Measurements from ENCODE around the gene INSR. TPM values are rescaled to one million over a fixed set of nuclear protein-coding genes. Genes with fewer than 3 reads are reported as not detected.
"Not testable (repeated sequence)": the region's sequence is repeated elsewhere in the genome, so short reads cannot be mapped to it uniquely, and the experiment has no call there.

The INSR gene
- total and polyA plus RNA-seq, 10 of the 15 experiments (the other 5 are each of a cell fraction or from before 2014, with no cell fraction given) = 4.2 to 34.9 (median 13.6) TPM

DNA sequence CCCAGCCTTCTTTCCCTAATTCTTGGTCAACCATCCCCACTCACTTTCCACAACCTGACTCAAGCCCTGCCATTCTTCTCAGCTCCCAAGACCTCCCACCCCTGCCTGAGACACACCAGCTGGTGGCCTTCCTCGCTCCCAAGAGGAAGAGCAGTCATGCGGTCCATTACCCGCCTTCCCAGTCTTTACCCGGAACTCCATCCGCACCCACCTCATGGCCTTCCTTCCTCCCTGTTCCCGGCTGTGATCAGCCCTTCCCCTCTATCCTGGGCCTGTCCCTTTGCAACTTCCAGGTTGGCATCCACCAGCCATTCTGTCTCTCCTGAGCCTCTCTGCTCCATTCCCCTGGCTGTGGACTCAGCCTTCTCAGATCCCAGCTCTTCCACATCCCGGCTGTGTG, 18.6 kb upstream of the INSR start (continued):
- TF ChIP-seq, protein P1, sequence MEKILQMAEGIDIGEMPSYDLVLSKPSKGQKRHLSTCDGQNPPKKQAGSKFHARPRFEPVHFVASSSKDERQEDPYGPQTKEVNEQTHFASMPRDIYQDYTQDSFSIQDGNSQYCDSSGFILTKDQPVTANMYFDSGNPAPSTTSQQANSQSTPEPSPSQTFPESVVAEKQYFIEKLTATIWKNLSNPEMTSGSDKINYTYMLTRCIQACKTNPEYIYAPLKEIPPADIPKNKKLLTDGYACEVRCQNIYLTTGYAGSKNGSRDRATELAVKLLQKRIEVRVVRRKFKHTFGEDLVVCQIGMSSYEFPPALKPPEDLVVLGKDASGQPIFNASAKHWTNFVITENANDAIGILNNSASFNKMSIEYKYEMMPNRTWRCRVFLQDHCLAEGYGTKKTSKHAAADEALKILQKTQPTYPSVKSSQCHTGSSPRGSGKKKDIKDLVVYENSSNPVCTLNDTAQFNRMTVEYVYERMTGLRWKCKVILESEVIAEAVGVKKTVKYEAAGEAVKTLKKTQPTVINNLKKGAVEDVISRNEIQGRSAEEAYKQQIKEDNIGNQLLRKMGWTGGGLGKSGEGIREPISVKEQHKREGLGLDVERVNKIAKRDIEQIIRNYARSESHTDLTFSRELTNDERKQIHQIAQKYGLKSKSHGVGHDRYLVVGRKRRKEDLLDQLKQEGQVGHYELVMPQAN (conservative IDR thresholded peaks at IDR 0.05) = no peak
- no peak for TF ChIP-seq ZZZ3 (IDR thresholded peaks at IDR 0.05; ENCODE audit: control insufficient read depth, insufficient read length, low read depth)

DNA sequence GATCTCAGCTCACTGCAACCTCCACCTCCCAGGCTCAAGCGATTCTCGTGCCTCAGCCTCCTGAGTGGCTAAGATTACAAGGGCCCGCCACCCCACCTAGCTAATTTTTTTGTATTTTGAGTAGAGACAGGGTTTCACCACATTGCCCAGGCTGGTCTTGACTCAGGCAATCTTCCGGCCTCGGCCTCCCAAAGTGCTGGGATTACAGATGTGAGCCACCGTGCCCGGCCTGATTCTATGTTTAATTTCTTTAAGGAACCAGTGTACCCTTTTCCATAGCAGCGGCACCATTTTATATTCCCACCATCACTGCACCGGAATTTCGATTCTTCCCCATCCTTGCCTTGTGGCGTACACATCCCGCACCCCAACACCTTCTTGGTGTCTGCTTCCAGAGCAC, 17.7 kb upstream of the INSR start:
- intact Hi-C loops (cut with micrococcal nuclease; ENCODE audit: unreplicated experiment) (no loop called here), in situ Hi-C loops (cut with MboI) (no loop called here)
- RAD21 ChIA-PET (ENCODE audit: unreplicated experiment) = no interaction called here
- Histone ChIP-seq H4K20me1 (ENCODE audit: control insufficient read depth, insufficient read depth) (no peaks in the 10 kb centered on the region), H3K27ac (ENCODE audit: control insufficient read depth, insufficient read depth) (no peak overlapping the region), H3K4me1 (ENCODE audit: control insufficient read depth, insufficient read depth, low read length) (no peaks in the 10 kb centered on the region; the same call in 1 of the 2 replicates), H3K4me3 (no peak overlapping the region), H3K79me2 (ENCODE audit: control insufficient read depth, insufficient read depth, low read length) (no peaks in the 10 kb centered on the region), H3K9me3 (replicated peaks; ENCODE audit: control insufficient read depth, insufficient read depth, low read length) (no peaks in the 10 kb centered on the region), H3K4me2 (ENCODE audit: control insufficient read depth, insufficient read depth) (no peak overlapping the region), H3K36me3 (ENCODE audit: control insufficient read depth in 2 of 2, insufficient read depth in 2 of 2, low read length in 1 of 2) (no peaks in the 10 kb centered on the region), H2AFZ (ENCODE audit: control insufficient read depth, low read depth, low read length) (no peak overlapping the region), H3K9ac (ENCODE audit: control insufficient read depth, insufficient read depth, low read length) (no peak overlapping the region), H3K27me3 (replicated peaks in 1 of 2; ENCODE audit: control insufficient read depth in 2 of 2, insufficient read depth in 2 of 2, low read length in 1 of 2) (no peaks in the 10 kb centered on the region)
- no TSS peak for BruUV-seq (replicated peaks)
- SMC1A ChIA-PET (ENCODE audit: uncharacterized antibody, unreplicated experiment) = no interaction called here
- ATAC-seq (no peak), DNase-seq (ENCODE audit: low read depth, low spot score) (no peak), FAIRE-seq (no peak)
- TF ChIP-seq SREBF1 (IDR thresholded peaks at IDR 0.05; ENCODE audit: low read length) = no peak
- no peak for TF ChIP-seq BMI1 (IDR thresholded peaks at IDR 0.05; ENCODE audit: borderline replicate concordance)
- no peak for TF ChIP-seq CREM (IDR thresholded peaks at IDR 0.05; ENCODE audit: low read depth)
- no peak for TF ChIP-seq SIN3A (IDR thresholded peaks at IDR 0.05; ENCODE audit: low read depth, low read length)
- TF ChIP-seq NFXL1 (IDR thresholded peaks at IDR 0.05; ENCODE audit: borderline replicate concordance) = no peak
- no peak for TF ChIP-seq CHD4 (IDR thresholded peaks at IDR 0.05)
- no peak for TF ChIP-seq ZNF24 (IDR thresholded peaks at IDR 0.05)
- TF ChIP-seq STAT1 (conservative IDR thresholded peaks at IDR 0.05) = no peak
- TF ChIP-seq, protein P2, sequence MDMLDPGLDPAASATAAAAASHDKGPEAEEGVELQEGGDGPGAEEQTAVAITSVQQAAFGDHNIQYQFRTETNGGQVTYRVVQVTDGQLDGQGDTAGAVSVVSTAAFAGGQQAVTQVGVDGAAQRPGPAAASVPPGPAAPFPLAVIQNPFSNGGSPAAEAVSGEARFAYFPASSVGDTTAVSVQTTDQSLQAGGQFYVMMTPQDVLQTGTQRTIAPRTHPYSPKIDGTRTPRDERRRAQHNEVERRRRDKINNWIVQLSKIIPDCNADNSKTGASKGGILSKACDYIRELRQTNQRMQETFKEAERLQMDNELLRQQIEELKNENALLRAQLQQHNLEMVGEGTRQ (IDR thresholded peaks at IDR 0.05; ENCODE audit: borderline replicate concordance, low read depth, low read length) = no peak
- TF ChIP-seq TAF1 (IDR thresholded peaks at IDR 0.05; ENCODE audit: borderline replicate concordance, low read depth, low read length) = no peak
- TF ChIP-seq JUNB (IDR thresholded peaks at IDR 0.05) = no peak
- no peak for TF ChIP-seq NFYB (IDR thresholded peaks at IDR 0.05; ENCODE audit: insufficient read depth, low read depth, low read length)
- no peak for TF ChIP-seq NFYA (IDR thresholded peaks at IDR 0.05; ENCODE audit: borderline replicate concordance, low read depth, low read length)
- no peak for TF ChIP-seq NR2C2 (IDR thresholded peaks at IDR 0.05; ENCODE audit: borderline replicate concordance, control insufficient read depth, insufficient read length, low read depth)
- 91% methylated on average over 12 of the region's 12 CpGs for WGBS (ENCODE audit: insufficient coverage, insufficient replicate concordance, low lambda C conversion rate, missing lambda C conversion rate)
- CTCF ChIA-PET = interaction anchor here (0.9 to 1.5 kb wide), 2 partner anchors 15 to 209 kb away, joined by 3 read pairs; no protein-coding TSS in a partner anchor
- POLR2A ChIA-PET = interaction anchor here (0.6 kb wide), 1 partner anchor 208 kb away, joined by 4 read pairs; no protein-coding TSS in a partner anchor

DNA sequence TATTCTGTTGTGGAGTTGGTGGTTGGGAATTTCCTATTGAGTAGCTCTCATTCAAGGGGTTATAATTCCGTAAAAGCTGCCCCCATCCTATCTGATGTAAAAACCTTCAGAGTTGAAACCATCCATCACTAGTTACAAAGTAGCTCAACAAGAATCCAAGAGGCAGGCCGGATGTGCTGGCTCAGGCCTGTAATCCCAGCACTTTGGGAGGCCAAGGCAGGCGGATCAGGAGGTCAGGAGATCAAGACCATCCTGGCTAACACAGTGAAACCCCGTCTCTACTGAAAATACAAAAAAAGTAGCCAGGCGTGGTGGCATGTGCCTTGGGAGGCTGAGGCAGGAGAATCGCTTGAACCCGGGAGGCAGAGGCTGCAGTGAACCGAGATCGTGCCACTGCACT, 14.1 kb upstream of the INSR start:
- H2AFZ ChIP-seq (ENCODE audit: control insufficient read depth, low read depth, low read length); H3K4me3 ChIP-seq; H3K27ac ChIP-seq (ENCODE audit: control insufficient read depth, insufficient read depth); BruUV-seq (replicated peaks); H3K27me3 ChIP-seq (replicated peaks in 1 of 2; ENCODE audit: control insufficient read depth in 2 of 2, insufficient read depth in 2 of 2, low read length in 1 of 2); intact Hi-C loops (cut with micrococcal nuclease; ENCODE audit: unreplicated experiment); DNase-seq (ENCODE audit: low read depth, low spot score); H3K4me2 ChIP-seq (ENCODE audit: control insufficient read depth, insufficient read depth); H3K4me1 ChIP-seq (ENCODE audit: control insufficient read depth, insufficient read depth, low read length); H3K36me3 ChIP-seq (ENCODE audit: control insufficient read depth in 2 of 2, insufficient read depth in 2 of 2, low read length in 1 of 2); RAD21 ChIA-PET (ENCODE audit: unreplicated experiment); FAIRE-seq; CTCF ChIA-PET; H3K9me3 ChIP-seq (replicated peaks; ENCODE audit: control insufficient read depth, insufficient read depth, low read length); H4K20me1 ChIP-seq (ENCODE audit: control insufficient read depth, insufficient read depth); ATAC-seq; in situ Hi-C loops (cut with MboI); H3K9ac ChIP-seq (ENCODE audit: control insufficient read depth, insufficient read depth, low read length); H3K79me2 ChIP-seq (ENCODE audit: control insufficient read depth, insufficient read depth, low read length): not testable (repeated sequence)
- ChIA-PET SMC1A (ENCODE audit: uncharacterized antibody, unreplicated experiment) (interaction anchor here (1.1 kb wide), 1 partner anchor 36 kb away, joined by 3 read pairs; no protein-coding TSS in a partner anchor), POLR2A (interaction anchor here (0.6 kb wide), 2 partner anchors 7 to 235 kb away, joined by 3 to 6 read pairs; no protein-coding TSS in a partner anchor)
- WGBS (ENCODE audit: insufficient coverage, insufficient replicate concordance, low lambda C conversion rate, missing lambda C conversion rate) = 60% methylated on average over 9 of the region's 9 CpGs

All from GM12878 (cell line).